ENCODE measurements around the gene KCNJ16. TPM values are rescaled to one million over a fixed set of nuclear protein-coding genes. Genes with fewer than 3 reads are reported as not detected.

KCNJ16 gene
- total and polyA plus RNA-seq, 2 experiments from 2014 or later = not detected

- Histone ChIP-seq H3K9me3 (ENCODE audit: low read depth) (no peaks in the 10 kb centered on the region), H3K27me3 (replicated peaks; ENCODE audit: insufficient read depth) (no peaks in the 10 kb centered on the region), H3K36me3 (ENCODE audit: low read depth) (no peaks in the 10 kb centered on the region), H2AFZ (no peak overlapping the region), H3K4me3 (no peak overlapping the region), H3K4me1 (ENCODE audit: insufficient read depth) (no peaks in the 10 kb centered on the region), H3F3A (ENCODE audit: insufficient read depth) (no peaks in the 10 kb centered on the region), H4K20me1 (ENCODE audit: insufficient read depth) (no peaks in the 10 kb centered on the region), H3K4me2 (ENCODE audit: unreplicated experiment) (no peak overlapping the region), H3K9me2 (ENCODE audit: insufficient read depth) (no peaks in the 10 kb centered on the region), H3K27ac (no peak overlapping the region), H3K9ac (no peak overlapping the region), H3K79me2 (ENCODE audit: insufficient read depth) (no peaks in the 10 kb centered on the region)
- DNase-seq = no peak
- TF ChIP-seq EZH2phosphoT487 (IDR thresholded peaks at IDR 0.05; ENCODE audit: insufficient read depth, low read depth) (no peak), EZH2 (IDR thresholded peaks at IDR 0.05; ENCODE audit: insufficient read depth, poor library complexity, severe bottlenecking) (no peak)
- in situ Hi-C loops (cut with MboI) = no loop called here
- WGBS, 2 experiments (ENCODE audit: low coverage in 1 of 2, low lambda C conversion rate in 2 of 2, missing lambda C conversion rate in 2 of 2) = 80 to 85% methylated on average over 2 of the region's 2 CpGs
Observed at GRCh38 chr17:70091005-70091568, 16.1 kb downstream of the KCNJ16 start.

GRCh38 chr17:70091696-70092095 lies 16.7 kb downstream of the KCNJ16 start:
- Histone ChIP-seq H3K9ac (no peak overlapping the region), H3F3A (ENCODE audit: insufficient read depth) (no peaks in the 10 kb centered on the region), H2AFZ (no peak overlapping the region), H3K4me1 (ENCODE audit: insufficient read depth) (no peaks in the 10 kb centered on the region), H3K4me2 (ENCODE audit: unreplicated experiment) (no peak overlapping the region), H3K9me3 (ENCODE audit: low read depth) (no peaks in the 10 kb centered on the region), H3K4me3 (no peak overlapping the region), H3K36me3 (ENCODE audit: low read depth) (no peaks in the 10 kb centered on the region), H3K27me3 (replicated peaks; ENCODE audit: insufficient read depth) (no peaks in the 10 kb centered on the region), H3K79me2 (ENCODE audit: insufficient read depth) (no peaks in the 10 kb centered on the region), H4K20me1 (ENCODE audit: insufficient read depth) (no peaks in the 10 kb centered on the region), H3K9me2 (ENCODE audit: insufficient read depth) (no peaks in the 10 kb centered on the region), H3K27ac (no peak overlapping the region)
- TF ChIP-seq EZH2phosphoT487 (IDR thresholded peaks at IDR 0.05; ENCODE audit: insufficient read depth, low read depth) = no peak
- no peak for TF ChIP-seq EZH2 (IDR thresholded peaks at IDR 0.05; ENCODE audit: insufficient read depth, poor library complexity, severe bottlenecking)
- 54 to 55% methylated on average over 1 of the region's 1 CpG for WGBS, 2 experiments (ENCODE audit: low coverage in 1 of 2, low lambda C conversion rate in 2 of 2, missing lambda C conversion rate in 2 of 2)
- in situ Hi-C loops (cut with MboI) = no loop called here
- no peak for DNase-seq

GRCh38 chr17:70093163-70093562 lies 18.1 kb downstream of the KCNJ16 start:
- no peak overlapping the region for H3K4me2 ChIP-seq (ENCODE audit: unreplicated experiment)
- H3K4me1 ChIP-seq (ENCODE audit: insufficient read depth) = no peaks in the 10 kb centered on the region
- no peak overlapping the region for H3K4me3 ChIP-seq
- no peaks in the 10 kb centered on the region for H4K20me1 ChIP-seq (ENCODE audit: insufficient read depth)
- no peaks in the 10 kb centered on the region for H3K36me3 ChIP-seq (ENCODE audit: low read depth)
- 81 to 85% methylated on average over 3 of the region's 3 CpGs for WGBS, 2 experiments (ENCODE audit: low coverage in 1 of 2, low lambda C conversion rate in 2 of 2, missing lambda C conversion rate in 2 of 2)
- in situ Hi-C loops (cut with MboI) = no loop called here
- no peak for DNase-seq
- H3F3A ChIP-seq (ENCODE audit: insufficient read depth) = no peaks in the 10 kb centered on the region
- no peaks in the 10 kb centered on the region for H3K9me3 ChIP-seq (ENCODE audit: low read depth)
- no peak overlapping the region for H3K9ac ChIP-seq
- H3K27me3 ChIP-seq (replicated peaks; ENCODE audit: insufficient read depth) = no peaks in the 10 kb centered on the region
- no peak overlapping the region for H2AFZ ChIP-seq
- TF ChIP-seq EZH2 (IDR thresholded peaks at IDR 0.05; ENCODE audit: insufficient read depth, poor library complexity, severe bottlenecking) (no peak), EZH2phosphoT487 (IDR thresholded peaks at IDR 0.05; ENCODE audit: insufficient read depth, low read depth) (no peak)
- no peaks in the 10 kb centered on the region for H3K9me2 ChIP-seq (ENCODE audit: insufficient read depth)
- no peak overlapping the region for H3K27ac ChIP-seq
- no peaks in the 10 kb centered on the region for H3K79me2 ChIP-seq (ENCODE audit: insufficient read depth)

- H2AFZ ChIP-seq = no peak overlapping the region
- no peaks in the 10 kb centered on the region for H3K4me1 ChIP-seq (ENCODE audit: insufficient read depth)
- no peaks in the 10 kb centered on the region for H3K36me3 ChIP-seq (ENCODE audit: low read depth)
- WGBS, 2 experiments (ENCODE audit: low coverage in 1 of 2, low lambda C conversion rate in 2 of 2, missing lambda C conversion rate in 2 of 2) = 74 to 82% methylated on average over 4 of the region's 4 CpGs
- no peak overlapping the region for H3K4me2 ChIP-seq (ENCODE audit: unreplicated experiment)
- H3K27ac ChIP-seq = no peak overlapping the region
- DNase-seq = no peak
- no peak overlapping the region for H3K4me3 ChIP-seq
- TF ChIP-seq EZH2 (IDR thresholded peaks at IDR 0.05; ENCODE audit: insufficient read depth, poor library complexity, severe bottlenecking) (no peak), EZH2phosphoT487 (IDR thresholded peaks at IDR 0.05; ENCODE audit: insufficient read depth, low read depth) (no peak)
- in situ Hi-C loops (cut with MboI) = no loop called here
- no peak overlapping the region for H3K9ac ChIP-seq
- no peaks in the 10 kb centered on the region for H3K27me3 ChIP-seq (replicated peaks; ENCODE audit: insufficient read depth)
- H3K9me3 ChIP-seq (ENCODE audit: low read depth) = no peaks in the 10 kb centered on the region
- no peaks in the 10 kb centered on the region for H3F3A ChIP-seq (ENCODE audit: insufficient read depth)
- no peaks in the 10 kb centered on the region for H3K9me2 ChIP-seq (ENCODE audit: insufficient read depth)
- H3K79me2 ChIP-seq (ENCODE audit: insufficient read depth) = no peaks in the 10 kb centered on the region
- no peaks in the 10 kb centered on the region for H4K20me1 ChIP-seq (ENCODE audit: insufficient read depth)
Observed at GRCh38 chr17:70095455-70095854, 20.4 kb downstream of the KCNJ16 start.

GRCh38 chr17:70096861-70097260 lies 21.8 kb downstream of the KCNJ16 start:
- WGBS, 2 experiments (ENCODE audit: low coverage in 1 of 2, low lambda C conversion rate in 2 of 2, missing lambda C conversion rate in 2 of 2) = 69 to 70% methylated on average over 8 of the region's 8 CpGs

More at GRCh38 chr17:70096861-70097260, 21.8 kb downstream of the KCNJ16 start:
- no peak overlapping the region for H3K27ac ChIP-seq
- H3K9ac ChIP-seq = no peak overlapping the region
- H3K9me2 ChIP-seq (ENCODE audit: insufficient read depth) = no peaks in the 10 kb centered on the region
- no peak overlapping the region for H3K4me2 ChIP-seq (ENCODE audit: unreplicated experiment)
- no peaks in the 10 kb centered on the region for H3K4me1 ChIP-seq (ENCODE audit: insufficient read depth)
- no peak for DNase-seq
- H4K20me1 ChIP-seq (ENCODE audit: insufficient read depth) = no peaks in the 10 kb centered on the region
- no peaks in the 10 kb centered on the region for H3K9me3 ChIP-seq (ENCODE audit: low read depth)
- TF ChIP-seq EZH2phosphoT487 (IDR thresholded peaks at IDR 0.05; ENCODE audit: insufficient read depth, low read depth) (no peak), EZH2 (IDR thresholded peaks at IDR 0.05; ENCODE audit: insufficient read depth, poor library complexity, severe bottlenecking) (no peak)
- no peaks in the 10 kb centered on the region for H3K79me2 ChIP-seq (ENCODE audit: insufficient read depth)
- no peaks in the 10 kb centered on the region for H3K27me3 ChIP-seq (replicated peaks; ENCODE audit: insufficient read depth)
- H3K4me3 ChIP-seq = no peak overlapping the region
- no peaks in the 10 kb centered on the region for H3F3A ChIP-seq (ENCODE audit: insufficient read depth)
- H2AFZ ChIP-seq = no peak overlapping the region
- in situ Hi-C loops (cut with MboI) = no loop called here
- no peaks in the 10 kb centered on the region for H3K36me3 ChIP-seq (ENCODE audit: low read depth)
